LNCaP clone FGC (cell line): ENCODE results near the gene ATAD1.

Experiments
- DNase-seq: peaks from one replicate; pipeline ENCODE4 v3.0.0-alpha.2; 2011; ENCODE audit warnings: low read depth
- H3K4me3 ChIP-seq: 2 replicates; pipeline ENCODE4 v1.5.1; 2011; ENCODE audit warnings: mild to moderate bottlenecking, low read depth, low read length, control low read depth
- TF ChIP-seq, protein P1 (sequence below): IDR thresholded peaks from 2 replicates; pipeline ENCODE4 v1.5.1; 2012; ENCODE audit warnings: mild to moderate bottlenecking; ENCODE audit not compliant: control insufficient read depth, insufficient read depth; ENCODE audit errors: extremely low read depth

The ATAD1 gene

DNA sequence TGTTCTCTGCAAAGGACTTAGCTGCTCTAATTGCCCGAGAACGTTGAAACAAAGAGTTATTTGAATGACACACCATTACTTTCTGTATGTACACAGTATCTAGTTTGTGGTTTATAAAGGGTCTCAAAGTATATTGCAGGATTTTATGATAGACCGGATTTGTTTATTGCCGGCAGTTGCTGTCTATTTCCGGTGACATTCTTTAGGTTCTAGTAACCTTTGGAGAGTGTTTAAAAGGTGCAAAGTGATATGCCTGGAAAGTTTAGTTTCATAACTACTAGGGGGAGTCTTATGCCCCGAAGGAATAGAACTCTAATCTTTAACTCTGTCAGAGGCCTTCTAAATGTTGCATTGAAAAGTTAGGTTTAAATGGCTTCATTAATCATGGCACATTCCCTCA, 94.5 kb downstream of the ATAD1 start:
- no peak overlapping the region for H3K4me3 ChIP-seq
- no peak for DNase-seq
- TF ChIP-seq, protein P1, sequence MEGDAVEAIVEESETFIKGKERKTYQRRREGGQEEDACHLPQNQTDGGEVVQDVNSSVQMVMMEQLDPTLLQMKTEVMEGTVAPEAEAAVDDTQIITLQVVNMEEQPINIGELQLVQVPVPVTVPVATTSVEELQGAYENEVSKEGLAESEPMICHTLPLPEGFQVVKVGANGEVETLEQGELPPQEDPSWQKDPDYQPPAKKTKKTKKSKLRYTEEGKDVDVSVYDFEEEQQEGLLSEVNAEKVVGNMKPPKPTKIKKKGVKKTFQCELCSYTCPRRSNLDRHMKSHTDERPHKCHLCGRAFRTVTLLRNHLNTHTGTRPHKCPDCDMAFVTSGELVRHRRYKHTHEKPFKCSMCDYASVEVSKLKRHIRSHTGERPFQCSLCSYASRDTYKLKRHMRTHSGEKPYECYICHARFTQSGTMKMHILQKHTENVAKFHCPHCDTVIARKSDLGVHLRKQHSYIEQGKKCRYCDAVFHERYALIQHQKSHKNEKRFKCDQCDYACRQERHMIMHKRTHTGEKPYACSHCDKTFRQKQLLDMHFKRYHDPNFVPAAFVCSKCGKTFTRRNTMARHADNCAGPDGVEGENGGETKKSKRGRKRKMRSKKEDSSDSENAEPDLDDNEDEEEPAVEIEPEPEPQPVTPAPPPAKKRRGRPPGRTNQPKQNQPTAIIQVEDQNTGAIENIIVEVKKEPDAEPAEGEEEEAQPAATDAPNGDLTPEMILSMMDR = no peak

- TF ChIP-seq, protein P1 = no peak
- H3K4me3 ChIP-seq = no peak overlapping the region
- DNase-seq = peak; percentile 40
Observed at GRCh38 chr10:87722716-87723115, 95.3 kb downstream of the ATAD1 start.

- no peak for DNase-seq
- TF ChIP-seq, protein P1 = no peak
- no peak overlapping the region for H3K4me3 ChIP-seq
Observed at GRCh38 chr10:87721781-87722180, 96.2 kb downstream of the ATAD1 start.

DNA sequence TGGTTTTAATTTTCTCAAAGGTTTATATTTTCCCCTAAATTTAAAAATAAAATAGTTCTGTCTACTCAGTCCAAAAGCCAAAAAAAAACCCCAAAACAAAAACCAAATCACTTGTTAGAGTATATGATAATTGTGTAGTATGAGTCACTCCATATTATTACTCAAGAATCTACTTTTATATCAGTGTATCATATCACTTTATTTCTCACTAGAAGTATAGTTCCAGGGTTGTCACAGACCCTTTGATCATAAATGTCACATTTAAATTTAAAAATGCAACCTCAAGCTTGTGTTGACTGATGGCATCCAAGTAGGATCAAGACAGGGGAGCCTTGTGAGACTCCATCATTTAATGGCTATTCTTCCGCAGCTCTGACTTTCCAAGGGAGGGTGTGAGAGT, 97.4 kb downstream of the ATAD1 start:
- no peak for DNase-seq
- H3K4me3 ChIP-seq = no peak overlapping the region
- TF ChIP-seq, protein P1 = no peak

DNA sequence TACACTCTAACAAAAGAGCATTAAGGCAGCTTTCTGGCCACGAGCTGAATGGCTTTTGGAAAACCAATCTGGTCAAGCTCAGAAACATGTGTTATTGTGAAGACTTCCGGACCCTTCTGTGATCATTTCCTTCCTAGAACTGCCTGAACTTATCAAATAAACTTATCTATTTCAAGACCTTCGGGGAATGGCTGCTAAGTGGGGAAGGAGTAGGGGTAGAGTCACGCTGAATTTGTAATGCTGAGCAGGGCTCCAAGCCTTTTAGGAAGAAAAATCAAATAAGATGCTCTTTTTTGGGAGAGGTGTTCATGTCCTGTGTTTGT, 101.7 kb downstream of the ATAD1 start:
- TF ChIP-seq, protein P1 = no peak
- H3K4me3 ChIP-seq = no peak overlapping the region
- no peak for DNase-seq

GRCh38 chr10:87715552-87716347, 102.3 kb downstream of the ATAD1 start:
- no peak overlapping the region for H3K4me3 ChIP-seq
- TF ChIP-seq, protein P1 = no peak
- DNase-seq = no peak

DNA sequence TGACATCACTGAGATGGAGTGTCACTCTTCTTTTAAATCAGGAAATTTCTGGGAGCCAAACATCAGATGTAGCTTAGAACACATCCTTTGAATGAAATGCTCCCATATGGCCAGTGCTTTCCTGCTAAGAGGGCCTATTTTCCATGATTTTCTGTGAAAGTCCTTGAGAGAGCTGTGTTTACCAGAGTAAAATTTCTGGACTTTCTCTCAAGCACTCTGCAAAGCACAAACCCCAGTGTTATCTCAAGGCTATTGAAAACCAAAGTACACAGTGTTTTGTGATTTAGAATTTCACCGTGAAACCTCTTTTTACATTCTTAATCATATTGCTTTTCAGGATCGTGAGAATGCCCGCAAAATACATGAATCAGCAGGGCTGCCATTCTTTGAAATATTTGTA, 104.3 kb downstream of the ATAD1 start:
- no peak overlapping the region for H3K4me3 ChIP-seq
- TF ChIP-seq, protein P1 = no peak
- no peak for DNase-seq
